ENCODE results near the gene ATG7. TPM values are rescaled to one million over a fixed set of nuclear protein-coding genes. Genes with fewer than 3 reads are reported as not detected.
"Not testable (repeated sequence)": the region's sequence is repeated elsewhere in the genome, so short reads cannot be mapped to it uniquely, and the experiment has no call there.

Gene ATG7
- total RNA-seq, 1 donor from 2014 or later, result 42.5 TPM

DNA sequence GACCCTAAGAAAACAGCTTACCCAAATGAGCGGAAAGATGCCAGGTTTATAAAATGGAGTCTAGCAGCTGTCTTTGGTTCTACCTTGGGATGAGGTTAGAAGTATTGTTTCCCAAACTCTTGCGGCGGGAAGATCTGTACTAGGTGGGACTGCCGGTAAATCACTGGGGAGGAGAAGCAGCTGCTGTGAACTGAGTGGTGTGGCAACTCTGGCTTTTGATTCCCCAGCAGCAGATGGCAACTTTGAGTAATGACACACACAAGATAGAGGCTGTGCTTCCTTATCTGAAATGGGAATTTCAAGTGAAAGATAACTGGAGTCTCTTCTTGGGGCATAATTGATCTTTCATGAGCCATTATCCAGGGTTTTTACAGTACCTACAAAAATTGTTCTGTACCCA is 184.9 kb downstream of the ATG7 start:
- Mint-ChIP-seq H3K9me3 (ENCODE audit: unreplicated experiment) (peaks cover 10% of the 10 kb centered on the region), H3K4me3 (ENCODE audit: unreplicated experiment) (no peak overlapping the region), H3K27ac (ENCODE audit: unreplicated experiment) (no peak overlapping the region), H3K36me3 (ENCODE audit: unreplicated experiment) (no peaks in the 10 kb centered on the region), H3K27me3 (ENCODE audit: unreplicated experiment) (no peaks in the 10 kb centered on the region), H3K4me1 (ENCODE audit: unreplicated experiment) (peaks cover 66% of the 10 kb centered on the region)
- no peak for DNase-seq (ENCODE audit: extremely low spot score, unreplicated experiment)
- TF ChIP-seq CTCF (IDR thresholded peaks at IDR 0.05), result no peak

- no peak for DNase-seq (ENCODE audit: extremely low spot score, unreplicated experiment)
- H3K27ac Mint-ChIP-seq (ENCODE audit: unreplicated experiment), result peak overlapping the region; percentile 85
- TF ChIP-seq CTCF (IDR thresholded peaks at IDR 0.05), result no peak
- H3K9me3 Mint-ChIP-seq (ENCODE audit: unreplicated experiment), result peaks cover 10% of the 10 kb centered on the region
- H3K4me1 Mint-ChIP-seq (ENCODE audit: unreplicated experiment), result peaks cover 54% of the 10 kb centered on the region
- no peaks in the 10 kb centered on the region for H3K36me3 Mint-ChIP-seq (ENCODE audit: unreplicated experiment)
- H3K27me3 Mint-ChIP-seq (ENCODE audit: unreplicated experiment), result no peaks in the 10 kb centered on the region
- no peak overlapping the region for H3K4me3 Mint-ChIP-seq (ENCODE audit: unreplicated experiment)
Observed at GRCh38 chr3:11459186-11459824, 187.1 kb downstream of the ATG7 start.

DNA sequence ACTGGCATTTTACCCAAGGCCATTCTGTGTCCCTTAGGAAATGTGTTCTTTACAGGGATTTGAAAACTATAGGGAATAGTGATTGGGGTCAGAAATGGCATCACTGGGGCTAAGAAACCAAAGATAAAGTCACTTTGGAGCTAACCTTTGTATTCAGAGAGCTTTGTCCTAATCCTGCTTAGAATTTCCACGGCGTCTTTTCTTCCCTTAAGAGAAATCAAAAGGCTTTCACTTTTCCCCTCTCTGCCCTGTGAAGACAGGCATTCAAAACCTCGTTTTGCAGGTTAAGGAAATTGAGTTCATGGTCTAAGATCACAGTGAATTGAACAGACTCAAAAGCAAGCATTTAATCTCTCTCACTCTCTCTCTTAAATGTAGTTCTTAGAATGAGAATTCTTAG is 189.0 kb downstream of the ATG7 start:
- peaks cover 4% of the 10 kb centered on the region for H3K9me3 Mint-ChIP-seq (ENCODE audit: unreplicated experiment)

GRCh38 chr3:11462673-11463072 is 190.5 kb downstream of the ATG7 start:
- not testable (repeated sequence) for H3K9me3 Mint-ChIP-seq (ENCODE audit: unreplicated experiment); H3K4me3 Mint-ChIP-seq (ENCODE audit: unreplicated experiment); DNase-seq (ENCODE audit: extremely low spot score, unreplicated experiment); H3K27ac Mint-ChIP-seq (ENCODE audit: unreplicated experiment); H3K27me3 Mint-ChIP-seq (ENCODE audit: unreplicated experiment); H3K36me3 Mint-ChIP-seq (ENCODE audit: unreplicated experiment)
- H3K4me1 Mint-ChIP-seq (ENCODE audit: unreplicated experiment), result peaks cover 62% of the 10 kb centered on the region

More for the DNA sequence above, 189.0 kb downstream of the ATG7 start:
- Mint-ChIP-seq H3K36me3 (ENCODE audit: unreplicated experiment) (no peaks in the 10 kb centered on the region), H3K27me3 (ENCODE audit: unreplicated experiment) (no peaks in the 10 kb centered on the region), H3K27ac (ENCODE audit: unreplicated experiment) (peak overlapping the region; percentile 5), H3K4me1 (ENCODE audit: unreplicated experiment) (peaks cover 56% of the 10 kb centered on the region), H3K4me3 (ENCODE audit: unreplicated experiment) (no peak overlapping the region)
- TF ChIP-seq CTCF (IDR thresholded peaks at IDR 0.05), result no peak
- no peak for DNase-seq (ENCODE audit: extremely low spot score, unreplicated experiment)

GRCh38 chr3:11463591-11463990 is 191.4 kb downstream of the ATG7 start:
- H3K4me3 Mint-ChIP-seq (ENCODE audit: unreplicated experiment), result no peak overlapping the region
- H3K27me3 Mint-ChIP-seq (ENCODE audit: unreplicated experiment), result no peaks in the 10 kb centered on the region
- no peaks in the 10 kb centered on the region for H3K9me3 Mint-ChIP-seq (ENCODE audit: unreplicated experiment)
- peak overlapping the region; percentile 63 for H3K27ac Mint-ChIP-seq (ENCODE audit: unreplicated experiment)
- H3K36me3 Mint-ChIP-seq (ENCODE audit: unreplicated experiment), result peaks cover 3% of the 10 kb centered on the region
- peaks cover 64% of the 10 kb centered on the region for H3K4me1 Mint-ChIP-seq (ENCODE audit: unreplicated experiment)
- no peak for TF ChIP-seq CTCF (IDR thresholded peaks at IDR 0.05)
- DNase-seq (ENCODE audit: extremely low spot score, unreplicated experiment), result no peak

Measured in osteocyte (in vitro differentiated cells).